Endometrial microvascular endothelial cells (primary cell): ENCODE measurements around the gene NAA16. TPM values are rescaled to one million over a fixed set of nuclear protein-coding genes. Genes with fewer than 3 reads are reported as not detected.
"Not testable (repeated sequence)": the region's sequence is repeated elsewhere in the genome, so short reads cannot be mapped to it uniquely, and the experiment has no call there.

ENCODE experiments used
- in situ Hi-C: cut with HindIII; loops from 2 replicates; pipeline ENCODE4 v1.10.0; 2017; ENCODE audit warnings: low sequenced_read_pairs, low pct_unique_long_range_greater_than_20kb; ENCODE audit errors: inconsistent ontology term
- total RNA-seq: library from RNA; depleted of rRNA; stranded (reverse); fragments of >200 nt; gene quantifications from one replicate; pipeline ENCODE4 v1.2.3, GENCODE V29; 2015; ENCODE audit errors: inconsistent ontology term

Gene NAA16
- total RNA-seq, result 11.5 TPM

- in situ Hi-C loops, result no loop called here
Observed at GRCh38 chr13:41310963-41311405, at the start of gene NAA16. Gene NAA16 (plus strand): TSS chr13:41311267. CDS start chr13:41311529, 262 bp downstream.

DNA sequence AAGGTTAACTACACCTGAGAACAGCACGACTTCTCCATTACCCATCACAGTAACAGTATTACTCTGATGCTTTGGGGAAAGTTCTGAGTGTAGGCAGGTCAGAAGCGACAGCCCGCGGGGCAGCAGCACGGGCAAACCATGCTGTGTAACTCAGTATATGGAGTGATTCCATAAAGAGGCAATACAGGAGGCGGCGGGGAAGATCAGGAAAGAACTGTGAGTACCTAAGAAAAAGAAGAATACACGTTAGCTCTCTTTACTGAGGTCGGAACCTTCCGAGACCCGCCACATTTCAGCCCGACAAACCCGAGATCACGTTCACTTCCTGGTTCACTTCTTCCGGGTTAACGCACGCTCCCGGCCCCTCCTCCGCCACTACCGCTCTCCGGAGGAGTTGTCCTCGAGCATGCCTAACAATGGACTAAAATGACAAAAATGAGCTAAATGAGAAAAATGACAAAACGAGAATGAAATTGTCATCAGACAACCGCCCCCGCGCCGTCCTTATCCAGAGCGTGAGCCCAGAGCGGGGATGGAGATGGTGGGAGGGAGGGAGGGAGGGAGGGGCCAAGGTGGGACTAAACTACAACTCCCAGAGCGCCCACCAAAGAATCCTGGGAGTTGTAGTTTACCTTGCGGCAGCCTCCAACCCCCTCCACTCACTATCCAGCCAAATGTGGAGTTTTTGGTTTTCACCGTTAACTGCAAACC is 47.7 kb upstream of the NAA16 start, which contains the start of gene MTRF1:
MTRF1 (minus strand) TSS at position 316 of the 711 bp plus-strand sequence. CDS start 2,669 bp downstream, outside the sequence.
- in situ Hi-C loops, result no loop called here

GRCh38 chr13:41267106-41267505 is 44.0 kb upstream of the NAA16 start:
- in situ Hi-C loops, result no loop called here

DNA sequence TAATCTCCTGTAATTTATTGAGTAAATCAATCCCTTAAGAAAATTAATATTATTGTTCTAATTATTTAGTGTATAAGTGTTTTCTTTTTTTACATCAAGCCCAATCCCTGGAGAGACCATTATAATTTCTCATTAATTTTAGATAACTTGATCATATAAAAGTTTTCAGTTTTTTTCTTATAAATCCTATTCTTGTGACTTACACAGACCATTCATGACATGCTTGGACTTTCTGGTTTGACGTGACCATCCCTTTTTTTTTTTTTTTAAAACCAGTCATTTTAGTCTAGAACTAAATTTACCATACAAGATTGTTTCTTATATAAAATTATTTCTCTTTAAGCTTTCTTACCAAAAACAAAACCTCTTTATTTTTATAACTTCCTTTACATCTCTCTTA is 42.3 kb upstream of the NAA16 start:
- in situ Hi-C loops, result no loop called here

DNA sequence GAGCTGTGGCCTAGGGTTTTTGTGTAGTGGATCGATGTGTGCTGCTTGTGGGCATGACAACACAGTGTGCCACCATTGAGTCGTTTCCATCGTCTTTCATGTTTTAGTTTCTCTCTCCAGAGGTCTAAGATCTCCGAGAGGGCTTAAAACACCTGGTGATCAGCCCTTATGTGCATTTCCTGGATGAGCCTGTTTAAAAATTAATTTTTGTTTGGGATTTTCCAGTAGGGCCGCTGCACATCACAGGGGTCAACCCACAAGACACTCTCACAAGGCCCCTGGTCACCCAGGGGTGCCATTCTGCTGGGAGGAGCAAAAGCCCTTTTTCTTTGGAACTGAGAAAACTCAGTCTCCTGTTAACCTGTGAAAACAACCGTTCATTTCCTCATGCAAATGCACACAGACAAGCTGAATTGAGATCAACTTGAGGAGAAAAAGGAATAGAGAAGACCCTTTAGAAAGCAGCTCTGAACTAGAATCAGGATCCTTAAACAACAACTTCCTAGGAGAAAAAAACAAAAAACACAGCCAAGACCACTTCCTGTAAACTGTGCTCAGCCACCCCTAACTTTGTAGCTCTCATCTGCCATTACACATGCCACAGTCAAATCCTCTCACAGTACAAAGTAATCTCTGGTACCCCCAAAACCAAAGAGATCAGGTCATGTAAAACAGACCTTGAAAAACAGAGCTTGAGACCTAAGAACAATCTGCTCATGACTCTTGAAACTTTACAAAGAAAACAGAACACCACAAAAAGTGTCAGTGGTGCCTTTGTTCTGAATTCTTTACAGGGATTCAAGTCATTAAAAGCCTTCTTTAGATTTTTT is 39.4 kb upstream of the NAA16 start:
- in situ Hi-C loops, result no loop called here

GRCh38 chr13:41273831-41274441 is 37.1 kb upstream of the NAA16 start:
- in situ Hi-C loops, result no loop called here

- in situ Hi-C loops, result no loop called here
Observed at GRCh38 chr13:41274881-41275280, 36.2 kb upstream of the NAA16 start.

GRCh38 chr13:41276824-41277223 is 34.2 kb upstream of the NAA16 start:
- in situ Hi-C loops, result no loop called here

GRCh38 chr13:41279156-41279555 is 31.9 kb upstream of the NAA16 start:
- in situ Hi-C loops, result not testable (repeated sequence)

GRCh38 chr13:41282129-41282571 is 28.9 kb upstream of the NAA16 start:
- in situ Hi-C loops, result no loop called here

GRCh38 chr13:41284512-41285288 is 26.4 kb upstream of the NAA16 start:
- in situ Hi-C loops, result no loop called here

GRCh38 chr13:41286370-41286769 is 24.7 kb upstream of the NAA16 start:
- in situ Hi-C loops, result no loop called here

GRCh38 chr13:41289463-41289881 is 21.6 kb upstream of the NAA16 start:
- in situ Hi-C loops, result no loop called here

- in situ Hi-C loops, result no loop called here
Observed at GRCh38 chr13:41291246-41291645, 19.8 kb upstream of the NAA16 start.

DNA sequence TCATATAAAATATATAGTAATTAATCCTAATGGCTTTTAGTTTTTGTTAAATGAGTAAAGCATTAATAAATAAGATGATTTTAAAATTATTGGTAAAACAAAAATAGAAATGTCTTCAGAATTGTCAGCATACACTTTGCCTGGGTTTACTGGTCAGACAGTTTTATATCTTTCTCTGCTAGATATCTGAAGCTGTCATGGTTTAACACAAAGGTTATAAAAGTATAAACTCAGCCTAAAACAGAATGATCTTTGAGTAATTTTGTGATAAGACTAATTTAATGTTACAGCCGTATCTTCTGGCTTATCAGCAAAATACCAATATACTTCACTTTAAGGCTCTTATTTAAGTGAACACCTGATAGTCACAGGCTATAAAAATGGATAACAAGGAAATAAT is 17.8 kb upstream of the NAA16 start:
- in situ Hi-C loops, result no loop called here

DNA sequence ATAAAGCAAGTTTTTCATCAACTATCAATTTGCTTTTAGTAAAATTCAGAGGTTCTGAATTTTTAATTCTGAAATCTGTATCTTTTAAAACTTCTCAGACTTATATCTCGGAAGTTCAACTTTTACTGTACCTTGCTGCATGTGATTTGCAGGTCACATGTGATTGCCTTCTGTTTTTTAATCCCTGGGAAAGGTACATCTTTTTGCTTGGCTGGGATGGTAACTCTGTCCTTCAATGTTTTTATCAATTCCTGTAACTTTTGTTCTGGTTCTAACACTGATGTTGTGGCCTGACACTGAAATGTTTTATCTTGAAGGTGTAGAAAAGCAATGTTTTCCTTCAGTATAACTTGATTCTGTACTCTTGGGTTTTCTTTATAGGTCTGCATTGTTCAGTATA is 16.2 kb upstream of the NAA16 start:
- in situ Hi-C loops, result no loop called here

GRCh38 chr13:41295973-41296372 is 15.1 kb upstream of the NAA16 start:
- in situ Hi-C loops, result no loop called here

DNA sequence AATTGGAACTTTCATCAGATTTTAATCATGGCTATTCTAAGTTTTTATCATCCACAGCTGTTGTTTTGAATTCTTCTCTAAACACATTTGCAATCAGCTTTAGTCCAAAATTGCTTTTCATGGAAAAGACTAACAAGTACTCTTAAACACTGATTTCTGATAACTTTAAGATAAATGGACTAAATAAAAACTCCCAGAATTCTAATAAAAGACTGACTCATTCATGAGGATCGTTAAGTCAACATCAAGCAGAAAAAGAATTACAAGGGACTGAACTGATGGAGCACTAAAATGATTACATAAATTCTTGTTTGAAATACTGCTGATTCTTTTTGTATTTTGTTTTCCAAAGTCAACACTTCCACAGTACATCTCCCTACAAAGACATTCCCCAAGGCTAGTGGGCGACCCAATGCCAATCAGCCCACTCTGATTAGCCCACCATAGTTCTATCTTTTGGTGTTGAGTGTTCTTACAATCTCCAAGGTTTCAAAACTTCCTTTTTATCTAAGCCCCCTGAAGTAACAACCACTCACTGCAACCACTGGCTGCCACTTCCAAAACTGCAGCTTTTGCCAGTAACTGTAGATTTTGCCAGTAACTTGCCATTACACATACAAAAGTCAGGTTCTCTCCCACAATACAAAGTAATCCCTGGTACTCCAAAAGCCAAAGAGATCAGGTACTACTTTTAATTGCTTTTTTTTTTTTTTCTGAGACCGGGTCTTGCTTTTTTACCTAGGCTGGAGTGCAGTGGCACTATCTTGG is 14.0 kb upstream of the NAA16 start:
- in situ Hi-C loops, result no loop called here
